ENCODE measurements around the gene TCF20.
A peak's percentile ranks its signal among the peaks of the same experiment; 100 is the strongest.

The TCF20 gene

GRCh38 chr22:42300259-42301076, 30.0 kb upstream of the TCF20 start:
- no peak for DNase-seq (ENCODE audit: low spot score)

GRCh38 chr22:42299586-42300258, 29.3 kb upstream of the TCF20 start:
- DNase-seq (ENCODE audit: low spot score): peak; percentile 64

GRCh38 chr22:42298746-42299145, 28.3 kb upstream of the TCF20 start:
- no peak for DNase-seq (ENCODE audit: low spot score)

- no peak for DNase-seq (ENCODE audit: low spot score)
Measured at GRCh38 chr22:42297778-42298177, 27.3 kb upstream of the TCF20 start.

GRCh38 chr22:42296883-42297282, 26.4 kb upstream of the TCF20 start:
- DNase-seq (ENCODE audit: low spot score): no peak

GRCh38 chr22:42296381-42296853, 26.0 kb upstream of the TCF20 start:
- peak; percentile 51 for DNase-seq (ENCODE audit: low spot score)

GRCh38 chr22:42294034-42294985, 23.9 kb upstream of the TCF20 start:
- peak; percentile 93 for DNase-seq (ENCODE audit: low spot score)

- no peak for DNase-seq (ENCODE audit: low spot score)
Measured at GRCh38 chr22:42292732-42293520, 22.5 kb upstream of the TCF20 start.

- no peak for DNase-seq (ENCODE audit: low spot score)
Measured at GRCh38 chr22:42291287-42291686, 20.8 kb upstream of the TCF20 start.

GRCh38 chr22:42289671-42290541, 19.5 kb upstream of the TCF20 start:
- DNase-seq (ENCODE audit: low spot score): no peak

- no peak for DNase-seq (ENCODE audit: low spot score)
Measured at GRCh38 chr22:42288791-42289190, 18.3 kb upstream of the TCF20 start.

GRCh38 chr22:42287174-42287890, 16.9 kb upstream of the TCF20 start:
- DNase-seq (ENCODE audit: low spot score): no peak

- DNase-seq (ENCODE audit: low spot score): no peak
Measured at GRCh38 chr22:42286205-42286604, 15.8 kb upstream of the TCF20 start.

GRCh38 chr22:42285604-42286003, 15.2 kb upstream of the TCF20 start:
- DNase-seq (ENCODE audit: low spot score): no peak

GRCh38 chr22:42284643-42285181, 14.3 kb upstream of the TCF20 start:
- DNase-seq (ENCODE audit: low spot score): no peak

GRCh38 chr22:42284202-42284591, 13.7 kb upstream of the TCF20 start:
- no peak for DNase-seq (ENCODE audit: low spot score)

- peak; percentile 54 for DNase-seq (ENCODE audit: low spot score)
Measured at GRCh38 chr22:42283278-42284201, 13.1 kb upstream of the TCF20 start.

GRCh38 chr22:42282943-42283277, 12.5 kb upstream of the TCF20 start:
- DNase-seq (ENCODE audit: low spot score): no peak
